WERI-Rb-1 (cell line): Measurements from ENCODE around the gene THYN1.

ENCODE experiments used
- DNase-seq: peaks from one replicate; pipeline ENCODE4 v3.0.0-alpha.2; 2020
- H3K27ac ChIP-seq: fragments of 250-450 bp; sonication (Bioruptor Pico); 2 replicates; pipeline ENCODE4 v1.5.1; 2020; ENCODE audit warnings: mild to moderate bottlenecking, moderate library complexity
- H3K27me3 ChIP-seq: fragments of 250-450 bp; sonication (Bioruptor Pico); 2 replicates; pipeline ENCODE4 v1.5.1; 2021; ENCODE audit warnings: mild to moderate bottlenecking, low read depth, moderate library complexity; ENCODE audit not compliant: insufficient read depth, severe bottlenecking
- H3K36me3 ChIP-seq: fragments of 250-450 bp; sonication (Bioruptor Pico); 2 replicates; pipeline ENCODE4 v1.5.1; 2020; ENCODE audit warnings: mild to moderate bottlenecking, moderate library complexity
- H3K4me3 ChIP-seq: 2 replicates; pipeline ENCODE4 v1.5.1; 2011; ENCODE audit warnings: low read depth, mild to moderate bottlenecking, control low read depth, low read length
- H3K9me3 ChIP-seq: fragments of 250-450 bp; sonication (Bioruptor Pico); 2 replicates; pipeline ENCODE4 v1.5.1; 2021; ENCODE audit warnings: mild to moderate bottlenecking, moderate library complexity; ENCODE audit not compliant: severe bottlenecking
- CTCF ChIP-seq: IDR thresholded peaks from 2 replicates; pipeline ENCODE4 v1.5.1; 2011; ENCODE audit warnings: low read depth, mild to moderate bottlenecking, control low read depth, inconsistent platforms, low read length

THYN1 gene

DNA sequence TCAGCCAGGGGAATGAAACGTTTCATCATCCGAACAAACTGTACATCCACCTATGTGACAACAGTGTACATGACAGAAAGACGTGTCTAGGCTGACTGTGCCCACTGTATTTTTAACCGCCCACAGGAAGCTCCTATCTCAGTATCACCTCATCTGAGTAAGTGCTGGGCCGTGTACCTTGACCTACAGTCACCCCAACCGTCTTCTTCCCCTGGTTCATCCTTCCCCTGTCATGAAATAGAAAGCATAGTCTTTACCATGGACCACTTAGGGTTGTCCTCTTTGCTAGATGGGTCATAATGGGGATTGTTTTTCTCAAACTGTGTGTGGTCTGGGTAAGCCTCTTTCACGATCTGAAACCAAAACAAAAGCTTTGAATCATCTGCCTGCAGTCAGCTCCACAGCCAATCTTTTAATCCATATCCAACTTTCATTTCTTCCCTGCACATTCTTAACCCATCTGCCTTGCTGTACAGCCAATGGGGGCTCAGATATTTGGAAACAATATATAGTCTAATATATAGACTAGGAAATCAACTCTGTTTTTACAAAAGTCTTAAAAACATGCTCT is 4.2 kb downstream of the THYN1 start:
- peaks cover 62% of the 10 kb centered on the region for H3K36me3 ChIP-seq
- H3K4me3 ChIP-seq: no peak overlapping the region
- H3K27ac ChIP-seq: no peak overlapping the region

GRCh38 chr11:134246678-134247077 is 6.5 kb downstream of the THYN1 start:
- Histone ChIP-seq H3K36me3 (peaks cover 72% of the 10 kb centered on the region), H3K27ac (no peak overlapping the region), H3K4me3 (no peak overlapping the region), H3K9me3 (no peaks in the 10 kb centered on the region), H3K27me3 (no peaks in the 10 kb centered on the region)
- no peak for TF ChIP-seq CTCF
- DNase-seq: no peak

More for the DNA sequence above, 4.2 kb downstream of the THYN1 start:
- DNase-seq: no peak
- TF ChIP-seq CTCF: no peak
- no peaks in the 10 kb centered on the region for H3K27me3 ChIP-seq
- H3K9me3 ChIP-seq: no peaks in the 10 kb centered on the region

GRCh38 chr11:134246100-134246499 is 7.1 kb downstream of the THYN1 start:
- no peaks in the 10 kb centered on the region for H3K27me3 ChIP-seq
- H3K27ac ChIP-seq: no peak overlapping the region
- no peak overlapping the region for H3K4me3 ChIP-seq
- H3K36me3 ChIP-seq: peaks cover 72% of the 10 kb centered on the region
- DNase-seq: no peak
- no peak for TF ChIP-seq CTCF
- no peaks in the 10 kb centered on the region for H3K9me3 ChIP-seq

DNA sequence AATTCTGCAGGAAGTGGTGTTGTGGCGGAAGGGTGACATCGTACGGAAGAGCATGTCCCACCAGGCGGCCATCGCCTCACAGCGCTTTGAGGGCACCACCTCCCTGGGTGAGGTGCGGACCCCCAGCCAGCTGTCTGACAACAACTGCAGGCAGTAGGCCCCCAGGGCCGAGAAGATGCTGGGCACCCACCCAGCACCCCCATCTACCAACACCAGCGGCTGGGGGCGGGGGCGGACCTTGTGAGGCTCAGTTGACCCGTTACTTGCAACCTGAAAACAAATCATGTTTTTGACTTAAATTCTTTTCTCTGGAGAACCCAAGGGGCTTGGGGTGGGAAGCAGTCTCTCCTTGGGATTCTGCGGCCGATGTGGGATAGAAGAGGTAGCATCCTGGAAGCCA is 7.7 kb downstream of the THYN1 start:
- DNase-seq: no peak
- no peaks in the 10 kb centered on the region for H3K27me3 ChIP-seq
- peaks cover 72% of the 10 kb centered on the region for H3K36me3 ChIP-seq
- no peaks in the 10 kb centered on the region for H3K9me3 ChIP-seq
- no peak overlapping the region for H3K27ac ChIP-seq
- H3K4me3 ChIP-seq: no peak overlapping the region
- no peak for TF ChIP-seq CTCF

DNA sequence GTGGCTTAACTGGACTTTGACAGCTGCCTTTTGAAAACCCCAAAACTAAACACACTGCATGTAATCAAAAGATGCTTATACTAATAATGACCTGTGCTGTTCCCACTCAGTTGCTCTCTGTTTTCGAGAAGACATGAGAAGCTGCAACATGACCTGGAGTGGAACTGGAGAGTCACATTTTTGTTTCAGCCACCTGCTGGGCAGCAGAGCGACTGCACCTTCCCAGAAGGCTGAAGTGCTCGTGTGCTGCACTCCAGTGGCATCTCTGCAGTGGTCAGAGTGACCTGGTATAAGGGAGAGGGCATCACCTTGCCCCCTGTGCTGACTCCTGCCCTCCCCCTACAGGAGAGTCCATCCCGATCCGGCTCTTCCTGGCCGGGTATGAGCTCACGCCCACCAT is 8.6 kb downstream of the THYN1 start:
- no peak for DNase-seq
- Histone ChIP-seq H3K4me3 (no peak overlapping the region), H3K27me3 (no peaks in the 10 kb centered on the region), H3K36me3 (peaks cover 68% of the 10 kb centered on the region), H3K9me3 (no peaks in the 10 kb centered on the region), H3K27ac (no peak overlapping the region)
- peak; percentile 55; the same call in 1 of the 2 replicates for TF ChIP-seq CTCF

GRCh38 chr11:134243913-134244312 is 9.2 kb downstream of the THYN1 start:
- no peaks in the 10 kb centered on the region for H3K9me3 ChIP-seq
- no peak overlapping the region for H3K27ac ChIP-seq
- peaks cover 72% of the 10 kb centered on the region for H3K36me3 ChIP-seq
- DNase-seq: no peak
- no peaks in the 10 kb centered on the region for H3K27me3 ChIP-seq
- no peak for TF ChIP-seq CTCF
- H3K4me3 ChIP-seq: no peak overlapping the region
